ENCODE results near the gene RNF113A.
"Not testable (repeated sequence)": the region's sequence is repeated elsewhere in the genome, so short reads cannot be mapped to it uniquely, and the experiment has no call there.

RNF113A gene

DNA sequence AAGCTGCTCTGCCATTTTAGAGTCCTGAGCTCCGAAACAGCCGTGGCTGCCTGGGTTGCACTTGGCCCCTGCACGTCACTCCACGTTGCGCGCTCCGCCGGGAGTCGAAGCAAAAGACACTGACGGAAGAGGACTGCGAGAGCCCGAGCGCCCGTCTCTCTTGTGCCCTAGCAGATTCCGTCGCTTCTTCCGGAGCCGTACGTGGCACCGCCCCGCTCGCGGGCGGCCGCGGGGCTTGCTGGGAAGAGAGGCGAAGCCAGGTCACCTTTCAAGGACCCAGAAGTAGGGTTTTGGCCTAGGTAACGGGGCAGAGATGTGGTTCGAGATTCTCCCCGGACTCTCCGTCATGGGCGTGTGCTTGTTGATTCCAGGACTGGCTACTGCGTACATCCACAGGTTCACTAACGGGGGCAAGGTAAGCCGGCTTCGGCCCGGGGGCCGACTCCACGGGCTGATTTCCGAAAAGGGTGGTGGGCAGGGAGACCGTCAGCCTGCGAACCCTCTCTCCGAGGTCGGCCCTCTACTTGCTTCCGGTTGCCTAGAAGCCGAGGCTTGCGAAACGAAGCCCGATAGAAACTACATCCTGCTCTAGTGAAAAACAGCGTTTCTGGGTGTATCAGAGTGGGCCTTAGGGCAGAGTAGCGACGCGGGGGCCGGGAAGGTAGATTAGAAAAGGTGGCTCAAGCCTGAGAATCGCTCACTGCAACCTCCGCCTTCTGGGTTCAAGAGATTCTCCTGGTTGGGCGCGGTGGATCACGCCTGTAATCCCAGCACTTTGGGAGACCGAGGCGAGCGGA, at the start of gene RNF113A, which contains the start of gene NDUFA1:
Gene RNF113A, minus strand, starts transcription at position 135 of the 797 bp plus-strand sequence. Its CDS starts 120 bp downstream, at position 15.
Gene NDUFA1, plus strand, starts transcription at position 234 of the 797 bp plus-strand sequence. Its CDS starts 80 bp downstream, at position 314.
- peaks cover 0 to 7% (median 0%) of the 10 kb centered on the region in 5 donors for H3K9me3 ChIP-seq (ENCODE audit: control insufficient read depth in 5 of 5, low read length in 5 of 5)
- H3K9ac ChIP-seq (ENCODE audit: low read length in 5 of 5), result peak within 1 kb of the TSS; percentile 68 to 86 (median 85)
- peak within 1 kb of the TSS; percentile 62 to 92 (median 80) for H3K4me3 ChIP-seq (ENCODE audit: low read depth in 1 of 5, low read length in 5 of 5)
- peak within 1 kb of the TSS; percentile 90 for H3K27ac ChIP-seq (ENCODE audit: low read depth, low read length)
- H3K27me3 ChIP-seq (ENCODE audit: control insufficient read depth in 5 of 5, insufficient read depth in 4 of 5, low read length in 5 of 5), result no peaks in the 10 kb centered on the region
- H3K36me3 ChIP-seq (ENCODE audit: control insufficient read depth in 5 of 5, insufficient read depth in 5 of 5, low read length in 5 of 5), result peaks cover 0 to 5% (median 4%) of the 10 kb centered on the region in 5 donors
- peaks cover 0 to 16% (median 9%) of the 10 kb centered on the region in 5 donors for H3K4me1 ChIP-seq (ENCODE audit: control insufficient read depth in 5 of 5, insufficient read depth in 5 of 5, low read length in 5 of 5)

DNA sequence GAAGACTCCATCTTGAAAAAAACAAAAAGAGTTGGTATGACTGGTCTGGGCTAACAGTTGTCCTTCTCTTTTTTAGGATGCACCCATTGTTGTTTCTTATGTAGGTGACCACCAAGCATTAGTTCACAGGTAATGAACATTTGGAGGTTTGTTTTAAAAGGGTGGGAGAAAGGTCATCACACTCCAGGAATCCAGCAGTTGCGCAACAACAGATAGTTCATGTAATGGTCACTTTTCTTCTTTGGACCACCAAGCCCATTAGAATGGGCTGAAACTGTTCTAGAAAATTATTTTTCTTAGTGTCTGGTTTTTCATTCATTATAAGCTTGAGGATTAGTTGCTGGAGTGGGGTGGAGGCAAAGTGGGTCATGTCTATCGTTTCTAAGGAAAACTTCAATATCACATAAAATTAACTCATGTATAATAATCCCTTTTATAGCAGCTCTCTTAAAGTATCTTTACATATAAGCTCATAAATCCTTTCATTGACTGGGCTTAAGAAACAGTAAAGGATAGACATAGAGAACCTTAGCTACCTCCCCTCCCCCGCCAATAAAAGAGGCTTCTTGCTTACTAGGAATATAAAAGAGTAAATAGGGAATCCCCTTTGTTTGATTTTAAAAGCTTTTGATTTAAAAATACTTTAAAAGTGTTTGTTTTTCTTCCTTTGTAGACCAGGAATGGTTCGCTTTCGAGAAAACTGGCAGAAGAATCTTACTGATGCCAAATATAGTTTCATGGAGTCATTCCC, 48.5 kb upstream of the RNF113A start:
- Histone ChIP-seq H3K36me3 (ENCODE audit: control insufficient read depth in 5 of 5, insufficient read depth in 5 of 5, low read length in 5 of 5) (peaks cover 0 to 9% (median 0%) of the 10 kb centered on the region in 5 donors), H3K27me3 (ENCODE audit: control insufficient read depth in 5 of 5, insufficient read depth in 4 of 5, low read length in 5 of 5) (peaks cover 0 to 3% (median 0%) of the 10 kb centered on the region in 5 donors), H3K4me3 (ENCODE audit: low read depth in 1 of 5, low read length in 5 of 5) (no peak overlapping the region), H3K27ac (ENCODE audit: low read depth, low read length) (no peak overlapping the region), H3K9me3 (ENCODE audit: control insufficient read depth in 5 of 5, low read length in 5 of 5) (no peaks in the 10 kb centered on the region), H3K4me1 (ENCODE audit: control insufficient read depth in 5 of 5, insufficient read depth in 5 of 5, low read length in 5 of 5) (no peaks in the 10 kb centered on the region), H3K9ac (ENCODE audit: low read length in 5 of 5) (no peak overlapping the region)

DNA sequence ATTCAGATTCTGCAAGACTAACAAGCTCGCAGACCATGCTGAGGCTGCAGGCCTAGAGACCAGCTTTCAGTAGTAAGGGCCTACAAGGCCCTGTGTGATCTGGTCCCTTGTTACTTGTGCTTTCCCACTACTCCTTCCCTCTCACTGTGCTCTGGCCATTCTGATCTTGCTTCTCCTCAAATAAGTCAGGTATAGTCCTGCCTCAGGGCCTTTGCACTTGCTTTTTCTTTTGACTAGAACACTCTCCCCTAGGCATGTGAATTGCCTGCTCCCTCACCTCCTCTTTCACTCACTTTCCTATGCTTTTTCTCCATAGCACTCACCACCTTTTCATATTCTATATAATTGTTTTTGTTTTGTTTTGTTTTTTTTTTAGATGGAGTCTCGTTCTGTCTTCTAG, 46.3 kb upstream of the RNF113A start:
- Histone ChIP-seq H3K9ac (ENCODE audit: low read length in 5 of 5) (no peak overlapping the region), H3K4me3 (ENCODE audit: low read depth in 1 of 5, low read length in 5 of 5) (no peak overlapping the region), H3K27me3 (ENCODE audit: control insufficient read depth in 5 of 5, insufficient read depth in 4 of 5, low read length in 5 of 5) (peaks cover 0 to 3% (median 0%) of the 10 kb centered on the region in 5 donors), H3K9me3 (ENCODE audit: control insufficient read depth in 5 of 5, low read length in 5 of 5) (no peaks in the 10 kb centered on the region), H3K27ac (ENCODE audit: low read depth, low read length) (no peak overlapping the region), H3K4me1 (ENCODE audit: control insufficient read depth in 5 of 5, insufficient read depth in 5 of 5, low read length in 5 of 5) (no peaks in the 10 kb centered on the region), H3K36me3 (ENCODE audit: control insufficient read depth in 5 of 5, insufficient read depth in 5 of 5, low read length in 5 of 5) (no peaks in the 10 kb centered on the region)

DNA sequence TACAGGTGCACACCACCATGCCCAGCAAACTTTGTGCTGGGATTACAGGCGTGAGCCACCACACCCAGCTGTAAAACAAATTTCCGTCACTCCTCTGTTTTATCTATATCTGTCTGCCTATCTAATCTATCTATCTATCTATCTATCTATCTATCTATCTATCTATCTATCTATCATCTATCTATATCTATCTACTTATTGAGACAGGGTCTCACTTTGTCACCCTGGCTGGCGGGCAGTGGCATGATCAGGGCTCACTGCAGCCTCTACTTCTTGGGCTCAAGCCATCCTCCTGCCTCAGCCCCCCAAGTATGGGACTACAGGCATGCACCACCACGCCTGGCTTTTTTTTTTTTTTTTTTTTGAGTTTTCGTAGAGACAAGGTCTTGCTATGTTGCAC, 44.8 kb upstream of the RNF113A start:
- Histone ChIP-seq H3K9me3 (ENCODE audit: control insufficient read depth in 5 of 5, low read length in 5 of 5) (no peaks in the 10 kb centered on the region), H3K4me1 (ENCODE audit: control insufficient read depth in 5 of 5, insufficient read depth in 5 of 5, low read length in 5 of 5) (no peaks in the 10 kb centered on the region), H3K36me3 (ENCODE audit: control insufficient read depth in 5 of 5, insufficient read depth in 5 of 5, low read length in 5 of 5) (no peaks in the 10 kb centered on the region), H3K9ac (ENCODE audit: low read length in 5 of 5) (no peak overlapping the region), H3K27me3 (ENCODE audit: control insufficient read depth in 5 of 5, insufficient read depth in 4 of 5, low read length in 5 of 5) (peaks cover 0 to 3% (median 0%) of the 10 kb centered on the region in 5 donors), H3K4me3 (ENCODE audit: low read depth in 1 of 5, low read length in 5 of 5) (no peak overlapping the region), H3K27ac (ENCODE audit: low read depth, low read length) (no peak overlapping the region)

DNA sequence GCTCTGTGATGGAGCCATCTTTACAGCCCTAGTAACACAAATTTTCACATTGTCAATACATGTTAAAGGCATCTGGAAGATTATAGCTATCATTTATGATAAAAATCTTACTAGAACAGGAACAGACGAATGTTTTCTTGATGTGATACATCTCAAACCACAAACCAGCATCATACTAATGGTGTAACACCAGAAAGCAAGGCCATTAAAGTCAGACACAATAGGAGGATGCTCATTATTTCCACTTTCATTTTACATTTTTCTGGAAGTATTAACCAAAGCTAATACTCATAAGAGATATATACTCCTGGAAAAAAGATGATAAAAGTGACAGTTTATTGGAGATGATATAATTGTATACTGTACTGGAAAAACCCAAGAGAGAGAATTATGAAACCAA, 29.4 kb upstream of the RNF113A start:
- no peak overlapping the region for H3K4me3 ChIP-seq (ENCODE audit: low read depth in 1 of 5, low read length in 5 of 5)
- H3K27ac ChIP-seq (ENCODE audit: low read depth, low read length), result no peak overlapping the region
- peaks cover 0 to 3% (median 0%) of the 10 kb centered on the region in 5 donors for H3K4me1 ChIP-seq (ENCODE audit: control insufficient read depth in 5 of 5, insufficient read depth in 5 of 5, low read length in 5 of 5)
- no peaks in the 10 kb centered on the region for H3K9me3 ChIP-seq (ENCODE audit: control insufficient read depth in 5 of 5, low read length in 5 of 5)
- peaks cover 3 to 6% (median 4%) of the 10 kb centered on the region in 5 donors for H3K27me3 ChIP-seq (ENCODE audit: control insufficient read depth in 5 of 5, insufficient read depth in 4 of 5, low read length in 5 of 5)
- no peak overlapping the region for H3K9ac ChIP-seq (ENCODE audit: low read length in 5 of 5)
- H3K36me3 ChIP-seq (ENCODE audit: control insufficient read depth in 5 of 5, insufficient read depth in 5 of 5, low read length in 5 of 5), result no peaks in the 10 kb centered on the region

DNA sequence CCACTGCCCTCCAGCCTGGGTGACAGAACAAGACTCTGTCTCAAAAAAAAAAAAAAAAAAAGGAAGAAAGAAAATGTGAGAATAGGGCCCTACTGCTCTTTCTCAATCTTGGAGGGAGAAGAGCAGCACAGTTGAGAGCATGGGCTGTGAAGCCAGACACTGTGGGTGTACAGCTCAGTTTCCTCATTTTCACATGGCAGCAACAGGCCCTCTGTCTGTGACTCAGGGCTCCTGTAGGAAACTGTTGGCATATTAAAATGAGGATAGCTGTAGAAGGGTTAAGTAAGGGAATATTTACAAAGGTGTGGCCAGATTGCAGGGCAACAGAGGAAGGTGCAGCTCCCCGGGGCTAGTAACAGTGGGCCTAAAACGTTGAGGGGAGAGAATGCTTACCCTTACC, 27.6 kb upstream of the RNF113A start:
- H3K27me3 ChIP-seq (ENCODE audit: control insufficient read depth in 5 of 5, insufficient read depth in 4 of 5, low read length in 5 of 5), result peaks cover 0 to 8% (median 3%) of the 10 kb centered on the region in 5 donors
- no peak overlapping the region for H3K27ac ChIP-seq (ENCODE audit: low read depth, low read length)
- H3K4me3 ChIP-seq (ENCODE audit: low read depth in 1 of 5, low read length in 5 of 5), result no peak overlapping the region
- no peaks in the 10 kb centered on the region for H3K36me3 ChIP-seq (ENCODE audit: control insufficient read depth in 5 of 5, insufficient read depth in 5 of 5, low read length in 5 of 5)
- no peaks in the 10 kb centered on the region for H3K9me3 ChIP-seq (ENCODE audit: control insufficient read depth in 5 of 5, low read length in 5 of 5)
- no peak overlapping the region for H3K9ac ChIP-seq (ENCODE audit: low read length in 5 of 5)
- peaks cover 0 to 3% (median 0%) of the 10 kb centered on the region in 5 donors for H3K4me1 ChIP-seq (ENCODE audit: control insufficient read depth in 5 of 5, insufficient read depth in 5 of 5, low read length in 5 of 5)

DNA sequence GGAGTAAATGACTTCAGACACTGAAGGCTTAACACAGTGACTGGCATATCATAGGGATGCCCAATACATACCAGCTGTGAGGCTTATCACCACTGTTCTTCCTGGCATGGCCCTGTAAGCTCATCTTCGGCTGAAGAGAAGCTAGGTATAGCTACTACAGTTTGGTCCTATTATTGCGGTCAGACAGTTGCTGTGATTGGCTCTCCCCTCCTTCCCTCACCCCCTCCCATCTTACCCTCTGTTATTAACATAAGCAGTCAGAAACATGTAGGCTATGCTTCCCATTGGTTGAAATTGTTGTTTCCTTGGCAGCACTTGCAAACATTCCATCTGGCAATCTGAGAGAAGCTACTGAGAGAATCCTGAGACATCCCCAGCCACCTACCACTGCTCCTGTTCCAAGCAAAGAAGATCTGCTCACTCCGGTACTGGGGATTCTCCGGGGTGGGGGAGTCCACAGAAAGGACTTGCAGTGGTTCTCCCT, 24.4 kb upstream of the RNF113A start, which contains the start of gene AKAP14:
Gene AKAP14, plus strand, starts transcription at position 51 of the 484 bp plus-strand sequence. CDS start 7,331 bp downstream, outside the sequence.
- Histone ChIP-seq H3K27me3 (ENCODE audit: control insufficient read depth in 5 of 5, insufficient read depth in 4 of 5, low read length in 5 of 5) (peaks cover 0 to 8% (median 3%) of the 10 kb centered on the region in 5 donors), H3K9me3 (ENCODE audit: control insufficient read depth in 5 of 5, low read length in 5 of 5) (no peaks in the 10 kb centered on the region), H3K27ac (ENCODE audit: low read depth, low read length) (no peak within 1 kb of the TSS)

DNA sequence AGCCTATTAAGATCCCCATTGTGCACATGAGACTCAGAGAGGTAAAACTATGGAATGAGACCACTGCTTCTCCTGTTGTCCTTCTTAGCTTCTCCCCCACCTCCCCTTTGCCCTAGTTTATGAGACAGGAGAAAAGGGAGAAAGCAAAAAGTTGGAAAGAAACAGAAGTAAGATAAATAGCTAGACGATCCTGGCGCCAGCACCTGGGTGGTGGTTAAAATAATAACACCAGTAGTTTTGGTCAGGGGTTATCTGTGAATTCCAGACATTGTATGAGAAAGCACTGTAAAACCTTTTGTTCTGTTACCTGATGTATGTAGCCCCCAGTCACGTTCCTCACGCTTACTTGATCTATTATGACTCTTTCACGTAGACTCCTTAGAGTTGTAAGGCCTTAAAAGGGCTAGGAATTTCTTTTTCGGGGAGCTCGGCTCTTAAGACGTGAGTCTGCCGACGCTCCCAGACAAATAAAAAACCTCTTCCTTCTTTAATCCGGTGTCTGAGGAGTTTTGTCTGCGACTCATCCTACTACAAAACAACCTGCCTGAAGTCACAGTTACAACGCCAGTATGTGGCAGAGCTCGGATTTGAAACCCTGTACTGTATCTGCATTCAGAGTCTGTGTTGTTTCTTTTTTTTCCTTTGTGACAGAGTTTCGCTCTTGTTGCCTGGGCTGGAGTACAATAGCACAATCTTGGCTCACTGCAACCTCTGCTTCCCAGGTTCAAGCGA, 20.6 kb upstream of the RNF113A start:
- H3K4me3 ChIP-seq (ENCODE audit: low read depth in 1 of 5, low read length in 5 of 5); H3K9me3 ChIP-seq (ENCODE audit: control insufficient read depth in 5 of 5, low read length in 5 of 5); H3K4me1 ChIP-seq (ENCODE audit: control insufficient read depth in 5 of 5, insufficient read depth in 5 of 5, low read length in 5 of 5); H3K9ac ChIP-seq (ENCODE audit: low read length in 5 of 5); H3K27ac ChIP-seq (ENCODE audit: low read depth, low read length); H3K36me3 ChIP-seq (ENCODE audit: control insufficient read depth in 5 of 5, insufficient read depth in 5 of 5, low read length in 5 of 5): not testable (repeated sequence)
- peaks cover 0 to 13% (median 3%) of the 10 kb centered on the region in 5 donors for H3K27me3 ChIP-seq (ENCODE audit: control insufficient read depth in 5 of 5, insufficient read depth in 4 of 5, low read length in 5 of 5)

More for the DNA sequence above, 24.4 kb upstream of the RNF113A start, which contains the start of gene AKAP14:
- Histone ChIP-seq H3K9ac (ENCODE audit: low read length in 5 of 5) (no peak within 1 kb of the TSS), H3K4me3 (ENCODE audit: low read depth in 1 of 5, low read length in 5 of 5) (no peak within 1 kb of the TSS), H3K36me3 (ENCODE audit: control insufficient read depth in 5 of 5, insufficient read depth in 5 of 5, low read length in 5 of 5) (no peaks in the 10 kb centered on the region), H3K4me1 (ENCODE audit: control insufficient read depth in 5 of 5, insufficient read depth in 5 of 5, low read length in 5 of 5) (peaks cover 0 to 3% (median 0%) of the 10 kb centered on the region in 5 donors)

DNA sequence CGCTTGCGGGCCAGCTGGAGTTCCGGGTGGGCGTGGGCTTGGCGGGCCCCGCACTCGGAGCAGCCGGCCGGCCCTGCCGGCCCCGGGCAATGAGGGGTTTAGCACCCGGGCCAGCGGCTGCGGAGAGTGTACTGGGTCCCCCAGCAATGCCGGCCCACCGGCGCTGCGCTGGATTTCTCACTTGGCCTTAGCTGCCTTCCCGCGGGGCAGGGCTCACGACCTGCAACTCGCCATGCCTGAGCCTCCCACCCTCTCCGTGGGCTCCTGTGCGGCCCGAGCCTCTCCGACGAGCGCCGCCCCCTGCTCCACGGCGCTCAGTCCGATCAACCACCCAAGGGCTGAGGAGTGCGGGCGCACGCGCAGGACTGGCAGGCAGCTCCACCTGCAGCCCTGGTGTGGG, 19.1 kb upstream of the RNF113A start:
- H3K27ac ChIP-seq (ENCODE audit: low read depth, low read length); H3K27me3 ChIP-seq (ENCODE audit: control insufficient read depth in 5 of 5, insufficient read depth in 4 of 5, low read length in 5 of 5); H3K4me3 ChIP-seq (ENCODE audit: low read depth in 1 of 5, low read length in 5 of 5); H3K36me3 ChIP-seq (ENCODE audit: control insufficient read depth in 5 of 5, insufficient read depth in 5 of 5, low read length in 5 of 5); H3K9ac ChIP-seq (ENCODE audit: low read length in 5 of 5); H3K9me3 ChIP-seq (ENCODE audit: control insufficient read depth in 5 of 5, low read length in 5 of 5); H3K4me1 ChIP-seq (ENCODE audit: control insufficient read depth in 5 of 5, insufficient read depth in 5 of 5, low read length in 5 of 5): not testable (repeated sequence)
